Right ventricle myocardium inferior (tissue), 1 donor: ENCODE measurements around the gene OSMR. TPM values are rescaled to one million over a fixed set of nuclear protein-coding genes. Genes with fewer than 3 reads are reported as not detected.

Source experiments
- ATAC-seq: fragments of 200-7000 bp; cut with Tn5 transposase; one replicate; pipeline ENCODE4 v1.9.1; 2020; ENCODE audit warnings: mild to moderate bottlenecking, moderate library complexity
- DNase-seq: peaks from one replicate; pipeline ENCODE4 v3.0.0; 2021; ENCODE audit errors: missing footprints
- intact Hi-C: fragments of 100-400 bp; cut with DNase I; formaldehyde crosslinking; loops from one replicate; pipeline ENCODE4 v1.11.0; 2022
- total RNA-seq: library from RNA; stranded (reverse); fragmentation: NEBNext Ultra II Directional; extraction: Animal tissue kit (Norgen Biotek cat#: 25700); gene quantifications from one replicate; pipeline ENCODE4 v1.2.1, GENCODE V29; 2021
- donor health status: DM: no; HTN: yes; CAD: no; lungs with severe emphysema.

The OSMR gene
- total RNA-seq, 1 donor from 2014 or later: 14.1 TPM

- ATAC-seq (no peak), DNase-seq (no peak)
- intact Hi-C loops: no loop called here
Measured at GRCh38 chr5:38941912-38942311, 96.1 kb downstream of the OSMR start.

- ATAC-seq (no peak), DNase-seq (no peak)
- intact Hi-C loops: no loop called here
Measured at GRCh38 chr5:38944282-38944681, 98.5 kb downstream of the OSMR start.

GRCh38 chr5:38948501-38948900 lies 102.7 kb downstream of the OSMR start:
- ATAC-seq: no peak
- intact Hi-C loops: no loop called here
- no peak for DNase-seq

GRCh38 chr5:38953426-38954012 lies 107.7 kb downstream of the OSMR start:
- intact Hi-C loops: loop anchor here (10.0 kb wide), 1 partner anchor 459 kb away; no protein-coding TSS in a partner anchor
- DNase-seq: no peak
- no peak for ATAC-seq

GRCh38 chr5:38961691-38962090 lies 115.9 kb downstream of the OSMR start:
- no peak for ATAC-seq
- intact Hi-C loops: no loop called here
- DNase-seq: no peak

GRCh38 chr5:38968665-38969064 lies 122.9 kb downstream of the OSMR start:
- DNase-seq: no peak
- intact Hi-C loops: no loop called here
- ATAC-seq: no peak

GRCh38 chr5:38978036-38978435 lies 132.2 kb downstream of the OSMR start:
- ATAC-seq (no peak), DNase-seq (no peak)
- intact Hi-C loops: no loop called here

- DNase-seq (no peak), ATAC-seq (peak; percentile 39)
- intact Hi-C loops: no loop called here
Measured at GRCh38 chr5:38979535-38979934, 133.7 kb downstream of the OSMR start.

Other genes with a start within 250 kb of the OSMR start
- gene RICTOR, start 228.4 kb downstream of the OSMR start, total RNA-seq: 26.0 TPM